ENCODE data around the gene TEX38. TPM values are rescaled to one million over a fixed set of nuclear protein-coding genes. Genes with fewer than 3 reads are reported as not detected.

The TEX38 gene
- total and polyA plus RNA-seq, 2 experiments from 2014 or later, result not detected

GRCh38 chr1:46621930-46622329 is 49.7 kb upstream of the TEX38 start:
- Mint-ChIP-seq H3K36me3 (ENCODE audit: low read depth) (no peaks in the 10 kb centered on the region), H3K4me3 (no peak overlapping the region), H3K27ac (no peak overlapping the region), H3K27me3 (ENCODE audit: insufficient read depth, low read depth, poor library complexity) (peaks cover 5% of the 10 kb centered on the region), H3K4me1 (peaks cover 10% of the 10 kb centered on the region), H3K9me3 (no peaks in the 10 kb centered on the region)
- Histone ChIP-seq H2AFZ (no peak overlapping the region), H3F3A (replicated peaks; ENCODE audit: low read depth) (no peaks in the 10 kb centered on the region), H3K27ac (ENCODE audit: low read depth) (no peak overlapping the region), H3K79me2 (replicated peaks; ENCODE audit: insufficient read depth) (no peaks in the 10 kb centered on the region), H3K27me3 (ENCODE audit: insufficient read depth) (peaks cover 19% of the 10 kb centered on the region), H3K36me3 (ENCODE audit: insufficient read depth) (no peaks in the 10 kb centered on the region), H3K4me1 (ENCODE audit: insufficient read depth) (peaks cover 6% of the 10 kb centered on the region; the same call in 1 of the 2 replicates), H3K9me2 (ENCODE audit: insufficient read depth) (no peaks in the 10 kb centered on the region), H4K20me1 (replicated peaks; ENCODE audit: insufficient read depth) (no peaks in the 10 kb centered on the region), H3K4me2 (no peak overlapping the region), H3K4me3 (no peak overlapping the region)
- ATAC-seq (no peak), DNase-seq (ENCODE audit: low spot score) (no peak)
- TF ChIP-seq CTCF (conservative IDR thresholded peaks at IDR 0.05; ENCODE audit: low read depth in 2 of 2) (no peak), CREB1 (CRISPR knock-in tag; IDR thresholded peaks at IDR 0.05; ENCODE audit: low read depth) (no peak), POLR2AphosphoS5 (IDR thresholded peaks at IDR 0.05; ENCODE audit: low read depth) (no peak), STAT1 (IDR thresholded peaks at IDR 0.05; ENCODE audit: unreplicated experiment) (no peak), EZH2phosphoT487 (IDR thresholded peaks at IDR 0.05; ENCODE audit: unreplicated experiment) (no peak), ZNF331 (CRISPR knock-in tag; IDR thresholded peaks at IDR 0.05; ENCODE audit: low read depth) (no peak), JUNB (IDR thresholded peaks at IDR 0.05; ENCODE audit: unreplicated experiment) (no peak), NANOG (IDR thresholded peaks at IDR 0.05; ENCODE audit: borderline replicate concordance) (no peak), EZH2 (IDR thresholded peaks at IDR 0.05; ENCODE audit: low read depth, unreplicated experiment) (no peak), ZNF462 (CRISPR knock-in tag; IDR thresholded peaks at IDR 0.05) (no peak), ZNF114 (CRISPR knock-in tag; IDR thresholded peaks at IDR 0.05) (no peak)
- TF ChIP-seq, protein P1, sequence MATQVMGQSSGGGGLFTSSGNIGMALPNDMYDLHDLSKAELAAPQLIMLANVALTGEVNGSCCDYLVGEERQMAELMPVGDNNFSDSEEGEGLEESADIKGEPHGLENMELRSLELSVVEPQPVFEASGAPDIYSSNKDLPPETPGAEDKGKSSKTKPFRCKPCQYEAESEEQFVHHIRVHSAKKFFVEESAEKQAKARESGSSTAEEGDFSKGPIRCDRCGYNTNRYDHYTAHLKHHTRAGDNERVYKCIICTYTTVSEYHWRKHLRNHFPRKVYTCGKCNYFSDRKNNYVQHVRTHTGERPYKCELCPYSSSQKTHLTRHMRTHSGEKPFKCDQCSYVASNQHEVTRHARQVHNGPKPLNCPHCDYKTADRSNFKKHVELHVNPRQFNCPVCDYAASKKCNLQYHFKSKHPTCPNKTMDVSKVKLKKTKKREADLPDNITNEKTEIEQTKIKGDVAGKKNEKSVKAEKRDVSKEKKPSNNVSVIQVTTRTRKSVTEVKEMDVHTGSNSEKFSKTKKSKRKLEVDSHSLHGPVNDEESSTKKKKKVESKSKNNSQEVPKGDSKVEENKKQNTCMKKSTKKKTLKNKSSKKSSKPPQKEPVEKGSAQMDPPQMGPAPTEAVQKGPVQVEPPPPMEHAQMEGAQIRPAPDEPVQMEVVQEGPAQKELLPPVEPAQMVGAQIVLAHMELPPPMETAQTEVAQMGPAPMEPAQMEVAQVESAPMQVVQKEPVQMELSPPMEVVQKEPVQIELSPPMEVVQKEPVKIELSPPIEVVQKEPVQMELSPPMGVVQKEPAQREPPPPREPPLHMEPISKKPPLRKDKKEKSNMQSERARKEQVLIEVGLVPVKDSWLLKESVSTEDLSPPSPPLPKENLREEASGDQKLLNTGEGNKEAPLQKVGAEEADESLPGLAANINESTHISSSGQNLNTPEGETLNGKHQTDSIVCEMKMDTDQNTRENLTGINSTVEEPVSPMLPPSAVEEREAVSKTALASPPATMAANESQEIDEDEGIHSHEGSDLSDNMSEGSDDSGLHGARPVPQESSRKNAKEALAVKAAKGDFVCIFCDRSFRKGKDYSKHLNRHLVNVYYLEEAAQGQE (IDR thresholded peaks at IDR 0.05; ENCODE audit: unreplicated experiment), result no peak
- TF ChIP-seq, protein P2, sequence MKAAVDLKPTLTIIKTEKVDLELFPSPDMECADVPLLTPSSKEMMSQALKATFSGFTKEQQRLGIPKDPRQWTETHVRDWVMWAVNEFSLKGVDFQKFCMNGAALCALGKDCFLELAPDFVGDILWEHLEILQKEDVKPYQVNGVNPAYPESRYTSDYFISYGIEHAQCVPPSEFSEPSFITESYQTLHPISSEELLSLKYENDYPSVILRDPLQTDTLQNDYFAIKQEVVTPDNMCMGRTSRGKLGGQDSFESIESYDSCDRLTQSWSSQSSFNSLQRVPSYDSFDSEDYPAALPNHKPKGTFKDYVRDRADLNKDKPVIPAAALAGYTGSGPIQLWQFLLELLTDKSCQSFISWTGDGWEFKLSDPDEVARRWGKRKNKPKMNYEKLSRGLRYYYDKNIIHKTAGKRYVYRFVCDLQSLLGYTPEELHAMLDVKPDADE (IDR thresholded peaks at IDR 0.05), result no peak
